Suprapubic skin (tissue), 4 donors: ENCODE measurements around the gene SLC1A7. TPM values are rescaled to one million over a fixed set of nuclear protein-coding genes. Genes with fewer than 3 reads are reported as not detected.

Experiments used
- DNase-seq, 2 donors: peaks; one replicate each; pipeline ENCODE4 v3.0.0-alpha.2; 2019; ENCODE audit warnings: low spot score in 2 of 2
- H3K27ac ChIP-seq: fragments of 200-600 bp; sonication (generic); one replicate; pipeline ENCODE4 v1.5.1; 2019
- H3K27me3 ChIP-seq: fragments of 200-600 bp; sonication (generic); one replicate; pipeline ENCODE4 v1.5.1; 2019
- H3K36me3 ChIP-seq: fragments of 200-600 bp; sonication (generic); one replicate; pipeline ENCODE4 v1.5.1; 2019
- H3K4me1 ChIP-seq: fragments of 200-600 bp; sonication (generic); one replicate; pipeline ENCODE4 v1.5.1; 2019
- H3K4me3 ChIP-seq: fragments of 200-600 bp; sonication (generic); one replicate; pipeline ENCODE4 v1.5.1; 2019; ENCODE audit warnings: mild to moderate bottlenecking
- H3K9me3 ChIP-seq: fragments of 200-600 bp; sonication (generic); one replicate; pipeline ENCODE4 v1.5.1; 2019
- EP300 ChIP-seq: sonication (generic); formaldehyde crosslinking; IDR thresholded peaks from one replicate; pipeline ENCODE4 v1.6.1; 2017; ENCODE audit warnings: antibody characterized with exemption
- POLR2A ChIP-seq, 2 donors: fragments of 450-650 bp; IDR thresholded peaks; one replicate each; pipeline ENCODE4 v1.6.1; 2017; ENCODE audit warnings: antibody characterized with exemption in 2 of 2, mild to moderate bottlenecking in 2 of 2, moderate library complexity in 2 of 2
- POLR2AphosphoS5 ChIP-seq, 3 donors: sonication (generic); formaldehyde crosslinking; IDR thresholded peaks; one replicate each; pipeline ENCODE4 v1.6.1; 2017; ENCODE audit warnings: antibody characterized with exemption in 3 of 3
- WGBS: methylation state at CpG from one replicate; pipeline ENCODE4 v1.1.5; 2018; 5-methylcytosine and 5-hydroxymethylcytosine counted together
- total RNA-seq, 4 donors: library from RNA; depleted of rRNA; stranded (reverse); fragments of >200 nt; gene quantifications; one replicate each; pipeline ENCODE4 v1.1.0, GENCODE V29; 2016
- TF ChIP-seq, protein P1 (sequence below), 2 donors: fragments of 200-600 bp in 1 of 2; fragments of 450-650 bp in 1 of 2; sonication (generic) in 1 of 2; IDR thresholded peaks; one replicate each; pipeline ENCODE4 v1.5.1; 2016 to 2019; ENCODE audit warnings: antibody characterized with exemption in 2 of 2, mild to moderate bottlenecking in 1 of 2, moderate library complexity in 1 of 2

Gene SLC1A7
- total RNA-seq, 4 donors from 2014 or later: not detected

DNA sequence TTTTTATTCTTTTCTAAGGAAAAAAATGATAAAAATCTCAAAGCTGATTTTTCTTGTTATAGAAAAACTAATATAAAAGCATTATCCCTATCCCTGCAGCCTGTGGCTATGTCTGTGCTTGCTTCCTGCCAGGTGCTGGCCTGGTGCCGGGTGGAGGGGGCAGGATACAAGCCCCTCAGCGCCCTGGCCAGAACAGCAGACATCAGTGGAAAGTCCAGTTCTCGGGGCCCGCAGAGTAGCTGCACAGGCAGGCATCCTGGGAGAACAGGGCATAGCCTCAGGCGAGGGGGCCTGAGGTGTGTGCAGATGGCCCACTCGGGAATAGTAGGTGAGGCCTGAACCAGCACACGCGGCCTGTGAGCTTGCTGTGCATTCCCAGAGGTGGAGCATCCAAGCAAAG, 57.0 kb downstream of the SLC1A7 start:
- TF ChIP-seq, protein P1, sequence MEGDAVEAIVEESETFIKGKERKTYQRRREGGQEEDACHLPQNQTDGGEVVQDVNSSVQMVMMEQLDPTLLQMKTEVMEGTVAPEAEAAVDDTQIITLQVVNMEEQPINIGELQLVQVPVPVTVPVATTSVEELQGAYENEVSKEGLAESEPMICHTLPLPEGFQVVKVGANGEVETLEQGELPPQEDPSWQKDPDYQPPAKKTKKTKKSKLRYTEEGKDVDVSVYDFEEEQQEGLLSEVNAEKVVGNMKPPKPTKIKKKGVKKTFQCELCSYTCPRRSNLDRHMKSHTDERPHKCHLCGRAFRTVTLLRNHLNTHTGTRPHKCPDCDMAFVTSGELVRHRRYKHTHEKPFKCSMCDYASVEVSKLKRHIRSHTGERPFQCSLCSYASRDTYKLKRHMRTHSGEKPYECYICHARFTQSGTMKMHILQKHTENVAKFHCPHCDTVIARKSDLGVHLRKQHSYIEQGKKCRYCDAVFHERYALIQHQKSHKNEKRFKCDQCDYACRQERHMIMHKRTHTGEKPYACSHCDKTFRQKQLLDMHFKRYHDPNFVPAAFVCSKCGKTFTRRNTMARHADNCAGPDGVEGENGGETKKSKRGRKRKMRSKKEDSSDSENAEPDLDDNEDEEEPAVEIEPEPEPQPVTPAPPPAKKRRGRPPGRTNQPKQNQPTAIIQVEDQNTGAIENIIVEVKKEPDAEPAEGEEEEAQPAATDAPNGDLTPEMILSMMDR (IDR thresholded peaks at IDR 0.05): no peak
- TF ChIP-seq POLR2AphosphoS5 (IDR thresholded peaks at IDR 0.05) (no peak), EP300 (no peak), POLR2A (IDR thresholded peaks at IDR 0.05) (no peak)

GRCh38 chr1:53084589-53084971, 57.9 kb downstream of the SLC1A7 start:
- H3K4me3 ChIP-seq: no peak overlapping the region
- no peaks in the 10 kb centered on the region for H3K27me3 ChIP-seq
- peaks cover 26% of the 10 kb centered on the region for H3K36me3 ChIP-seq
- H3K4me1 ChIP-seq: peaks cover 3% of the 10 kb centered on the region
- no peak overlapping the region for H3K27ac ChIP-seq
- H3K9me3 ChIP-seq: no peaks in the 10 kb centered on the region
- no peak for DNase-seq
- WGBS: 45% methylated on average over 7 of the region's 8 CpGs
- TF ChIP-seq, protein P1 (IDR thresholded peaks at IDR 0.05): no peak
- TF ChIP-seq POLR2AphosphoS5 (IDR thresholded peaks at IDR 0.05) (no peak), EP300 (no peak), POLR2A (IDR thresholded peaks at IDR 0.05) (no peak)

More for the DNA sequence above, 57.0 kb downstream of the SLC1A7 start:
- no peak for DNase-seq
- peaks cover 3% of the 10 kb centered on the region for H3K4me1 ChIP-seq
- 80% methylated on average over 8 of the region's 8 CpGs for WGBS
- H3K27me3 ChIP-seq: no peaks in the 10 kb centered on the region
- H3K9me3 ChIP-seq: no peaks in the 10 kb centered on the region
- H3K4me3 ChIP-seq: no peak overlapping the region
- H3K27ac ChIP-seq: no peak overlapping the region
- peaks cover 26% of the 10 kb centered on the region for H3K36me3 ChIP-seq

- TF ChIP-seq EP300: no peak
- TF ChIP-seq POLR2AphosphoS5 (IDR thresholded peaks at IDR 0.05): no peak
- TF ChIP-seq POLR2A (IDR thresholded peaks at IDR 0.05): no peak
- TF ChIP-seq, protein P1 (IDR thresholded peaks at IDR 0.05): no peak
- H3K4me3 ChIP-seq: no peak overlapping the region
- peaks cover 29% of the 10 kb centered on the region for H3K36me3 ChIP-seq
- DNase-seq: no peak
- peaks cover 3% of the 10 kb centered on the region for H3K4me1 ChIP-seq
- WGBS: 79% methylated on average over 12 of the region's 17 CpGs
- no peaks in the 10 kb centered on the region for H3K27me3 ChIP-seq
- no peak overlapping the region for H3K27ac ChIP-seq
- no peaks in the 10 kb centered on the region for H3K9me3 ChIP-seq
Measured at GRCh38 chr1:53083636-53084588, 58.5 kb downstream of the SLC1A7 start.

- no peak overlapping the region for H3K27ac ChIP-seq
- DNase-seq: no peak
- 80% methylated on average over 13 of the region's 13 CpGs for WGBS
- H3K27me3 ChIP-seq: no peaks in the 10 kb centered on the region
- no peak overlapping the region for H3K4me3 ChIP-seq
- no peaks in the 10 kb centered on the region for H3K9me3 ChIP-seq
- peaks cover 38% of the 10 kb centered on the region for H3K36me3 ChIP-seq
- TF ChIP-seq, protein P1 (IDR thresholded peaks at IDR 0.05): no peak
- no peak for TF ChIP-seq POLR2AphosphoS5 (IDR thresholded peaks at IDR 0.05)
- no peak for TF ChIP-seq EP300
- no peak for TF ChIP-seq POLR2A (IDR thresholded peaks at IDR 0.05)
- H3K4me1 ChIP-seq: peaks cover 3% of the 10 kb centered on the region
Measured at GRCh38 chr1:53082826-53083455, 59.5 kb downstream of the SLC1A7 start.
